Gastrocnemius medialis (tissue), 4 donors: ENCODE measurements around the gene SLC17A5. TPM values are rescaled to one million over a fixed set of nuclear protein-coding genes. Genes with fewer than 3 reads are reported as not detected.

ENCODE experiments used
- ATAC-seq, 2 donors: fragments of 150-250 bp; one replicate each; pipeline ENCODE4 v1.9.1; 2016
- DNase-seq, 2 donors: peaks; one replicate each; pipeline ENCODE4 v3.0.0-alpha.2; 2019
- H3K27ac ChIP-seq, 4 donors: fragments of 200-600 bp; sonication (generic); 1 replicate in 1 of 4; 2 replicates in 3 of 4; pipeline ENCODE4 v1.5.1; 2016 to 2018; ENCODE audit warnings: mild to moderate bottlenecking in 2 of 4, moderate library complexity in 1 of 4
- H3K27me3 ChIP-seq, 3 donors: fragments of 200-600 bp; sonication (generic) in 2 of 3; 1 replicate in 1 of 3; 2 replicates in 2 of 3; pipeline versions ENCODE4 v1.5.1 to v1.6.0; 2016 to 2019; ENCODE audit warnings: mild to moderate bottlenecking in 1 of 3, moderate library complexity in 1 of 3
- H3K36me3 ChIP-seq, 2 donors: fragments of 200-600 bp; sonication (generic) in 1 of 2; one replicate each; pipeline ENCODE4 v1.5.1; 2017 to 2018
- H3K4me1 ChIP-seq, 2 donors: fragments of 200-600 bp; sonication (generic) in 1 of 2; one replicate each; pipeline ENCODE4 v1.5.1; 2016 to 2017; ENCODE audit warnings: mild to moderate bottlenecking in 2 of 2
- H3K4me3 ChIP-seq, 4 donors: fragments of 200-600 bp; sonication (generic) in 3 of 4; 1 replicate in 1 of 4; 2 replicates in 3 of 4; pipeline ENCODE4 v1.5.1; 2016 to 2019; ENCODE audit warnings: mild to moderate bottlenecking in 2 of 4
- H3K9me3 ChIP-seq, 3 donors: fragments of 200-600 bp; sonication (generic) in 2 of 3; 1 replicate in 1 of 3; 2 replicates in 2 of 3; pipeline ENCODE4 v1.5.1; 2016 to 2019
- CTCF ChIP-seq, 5 experiments: fragments of 450-650 bp in 3 of 5; fragments of 200-600 bp in 2 of 5; sonication (generic) in 2 of 5; IDR thresholded peaks in 4 of 5; conservative IDR thresholded peaks in 1 of 5; 1 replicate in 4 of 5; 2 replicates in 1 of 5; pipeline ENCODE4 v1.5.1; 2016 to 2019; ENCODE audit warnings: antibody characterized with exemption in 5 of 5, mild to moderate bottlenecking in 3 of 5, moderate library complexity in 3 of 5
- POLR2A ChIP-seq, 2 donors: fragments of 450-650 bp; IDR thresholded peaks; one replicate each; pipeline ENCODE4 v1.6.1; 2017; ENCODE audit warnings: antibody characterized with exemption in 2 of 2, mild to moderate bottlenecking in 2 of 2, moderate library complexity in 2 of 2
- in situ Hi-C, 4 donors: fragments of 200-750 bp; cut with MboI; loops; one replicate each; pipeline versions ENCODE4 v1.15.0 to v1.8.0; 2017; ENCODE audit warnings: low sequenced_read_pairs in 4 of 4
- intact Hi-C: fragments of 100-400 bp; cut with DNase I; formaldehyde crosslinking; loops from one replicate; pipeline ENCODE4 v1.15.1; 2023; ENCODE audit warnings: low total_unique reads
- total RNA-seq, 4 donors: library from RNA; depleted of rRNA; stranded (reverse); fragments of >200 nt; gene quantifications; one replicate each; pipeline versions ENCODE4 v1.1.0 to v1.2.3, GENCODE V29; 2016

The SLC17A5 gene
- 10 to 100 TPM in 1 of 4 donors, 1 to 10 TPM in 3; 2.6 to 11.5 (median 5.4) TPM for total RNA-seq

- H3K9me3 ChIP-seq = no peaks in the 10 kb centered on the region
- no peaks in the 10 kb centered on the region for H3K27me3 ChIP-seq
- peak within 1 kb of the TSS; percentile 83 to 99 (median 97) for H3K4me3 ChIP-seq
- TF ChIP-seq CTCF (IDR thresholded peaks at IDR 0.05 in 4 of 5, conservative IDR thresholded peaks at IDR 0.05 in 1 of 5) (peak in 2 of 5 experiments; percentile 6 to 7), POLR2A (IDR thresholded peaks at IDR 0.05) (peak; percentile 64 to 76)
- ATAC-seq (peak; percentile 93 to 94), DNase-seq (peak; percentile 89 to 96)
- in situ Hi-C loops (loop anchor here in 1 of 4 donors (25.0 kb wide), 1 partner anchor 1559 kb away; the partner anchor contains the start of gene COL12A1), intact Hi-C loops (loop anchor here (1.0 to 5.0 kb wide), 6 partner anchors 133 to 1949 kb away; partner anchors contain the start of genes COX7A2, EEF1A1, MTO1 and SENP6)
- peaks cover 0 to 6% of the 10 kb centered on the region in 2 donors for H3K36me3 ChIP-seq
- H3K4me1 ChIP-seq = peaks cover 18% of the 10 kb centered on the region in 2 donors
- peak within 1 kb of the TSS; percentile 96 to 99 (median 98) for H3K27ac ChIP-seq
Measured at GRCh38 chr6:73653571-73654424, at the start of gene SLC17A5. Gene SLC17A5, minus strand, starts transcription at chr6:73653992. Its CDS starts 106 bp downstream, at chr6:73653886.

GRCh38 chr6:73703466-73703865, 49.7 kb upstream of the SLC17A5 start:
- Histone ChIP-seq H3K4me1 (no peaks in the 10 kb centered on the region), H3K36me3 (no peaks in the 10 kb centered on the region), H3K27me3 (no peaks in the 10 kb centered on the region), H3K9me3 (no peaks in the 10 kb centered on the region), H3K27ac (peak overlapping the region in 1 of 4 donors; percentile 47), H3K4me3 (no peak overlapping the region)
- intact Hi-C loops = no loop called here
- ATAC-seq (no peak), DNase-seq (no peak)
- in situ Hi-C loops = no loop called here
- TF ChIP-seq CTCF (IDR thresholded peaks at IDR 0.05 in 4 of 5, conservative IDR thresholded peaks at IDR 0.05 in 1 of 5) = no peak
- no peak for TF ChIP-seq POLR2A (IDR thresholded peaks at IDR 0.05)

- ATAC-seq = no peak
- intact Hi-C loops (no loop called here), in situ Hi-C loops (no loop called here)
- no peak for TF ChIP-seq POLR2A (IDR thresholded peaks at IDR 0.05)
- Histone ChIP-seq H3K4me1 (no peaks in the 10 kb centered on the region), H3K4me3 (no peak overlapping the region), H3K27me3 (no peaks in the 10 kb centered on the region), H3K9me3 (no peaks in the 10 kb centered on the region), H3K36me3 (no peaks in the 10 kb centered on the region), H3K27ac (no peak overlapping the region)
- DNase-seq = no peak
Measured at GRCh38 chr6:73702444-73702843, 48.7 kb upstream of the SLC17A5 start.

GRCh38 chr6:73699676-73700459, 46.1 kb upstream of the SLC17A5 start:
- in situ Hi-C loops = no loop called here
- Histone ChIP-seq H3K4me3 (no peak overlapping the region), H3K36me3 (no peaks in the 10 kb centered on the region), H3K27ac (no peak overlapping the region), H3K4me1 (peaks cover 0 to 5% of the 10 kb centered on the region in 2 donors), H3K27me3 (no peaks in the 10 kb centered on the region), H3K9me3 (no peaks in the 10 kb centered on the region)
- ATAC-seq = no peak
- intact Hi-C loops = no loop called here
- TF ChIP-seq CTCF (IDR thresholded peaks at IDR 0.05 in 4 of 5, conservative IDR thresholded peaks at IDR 0.05 in 1 of 5) = no peak
- TF ChIP-seq POLR2A (IDR thresholded peaks at IDR 0.05) = no peak
- DNase-seq = no peak
